Spleen (tissue), 3 donors: ENCODE data around the gene LRRC75A.
"Not testable (repeated sequence)": the region's sequence is repeated elsewhere in the genome, so short reads cannot be mapped to it uniquely, and the experiment has no call there.

ENCODE experiments used
- POLR2A ChIP-seq, 3 donors: fragments of 450-650 bp; IDR thresholded peaks; one replicate each; pipeline ENCODE4 v1.5.1; 2017; ENCODE audit warnings: antibody characterized with exemption in 3 of 3, mild to moderate bottlenecking in 1 of 3
- POLR2AphosphoS5 ChIP-seq, 3 donors: sonication (generic); formaldehyde crosslinking; IDR thresholded peaks; one replicate each; pipeline ENCODE4 v1.5.1; 2017; ENCODE audit warnings: antibody characterized with exemption in 3 of 3

GRCh38 chr17:16440354-16440753 is 51.6 kb downstream of the LRRC75A start:
- not testable (repeated sequence) for TF ChIP-seq POLR2AphosphoS5, POLR2A (IDR thresholded peaks at IDR 0.05)
